ENCODE measurements around the gene KIAA0232. TPM values are rescaled to one million over a fixed set of nuclear protein-coding genes. Genes with fewer than 3 reads are reported as not detected.

KIAA0232 gene
- total and polyA plus RNA-seq, 4 donors = 8.9 to 34.4 (median 18.5) TPM

DNA sequence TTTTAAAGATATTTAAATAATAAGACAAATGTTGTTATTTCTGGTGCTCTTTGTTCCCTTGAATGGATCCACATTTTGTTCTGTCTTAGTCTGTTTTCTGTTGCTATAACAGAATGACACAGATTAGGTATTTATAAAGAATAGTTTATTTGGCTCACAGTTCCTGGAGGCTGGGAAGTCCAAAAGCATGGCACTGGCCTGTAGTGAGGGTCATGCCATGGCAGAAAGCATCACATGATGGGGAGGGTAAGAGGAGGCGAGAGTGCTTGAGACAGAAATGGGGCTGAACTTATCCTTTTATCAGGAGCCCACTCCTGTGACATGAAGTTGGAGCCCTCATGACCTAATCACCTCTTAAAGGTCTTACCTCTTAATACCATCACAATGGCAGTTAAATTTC, 38.2 kb downstream of the KIAA0232 start:
- no peak overlapping the region for H3K9ac ChIP-seq (ENCODE audit: low read depth in 1 of 2, low read length in 2 of 2)
- peaks cover 0 to 10% (median 2%) of the 10 kb centered on the region in 4 donors for H3K36me3 ChIP-seq (ENCODE audit: control insufficient read depth in 4 of 4, insufficient read depth in 3 of 4, low read depth in 1 of 4, low read length in 3 of 4)
- DNase-seq (ENCODE audit: low spot score) = no peak
- WGBS = 98% methylated on average over 1 of the region's 1 CpG
- no peak overlapping the region for H3K27ac ChIP-seq (ENCODE audit: low read depth in 1 of 2, low read length in 2 of 2)
- H3K4me3 ChIP-seq (ENCODE audit: low read depth in 1 of 3, low read length in 3 of 3) = no peak overlapping the region
- no peak for TF ChIP-seq TAF1 (conservative IDR thresholded peaks at IDR 0.05)
- no peak for TF ChIP-seq FOXA2 (IDR thresholded peaks at IDR 0.05)
- no peak for TF ChIP-seq GABPA (IDR thresholded peaks at IDR 0.05 in 1 of 2, conservative IDR thresholded peaks at IDR 0.05 in 1 of 2)
- no peak for TF ChIP-seq HNF4A (conservative IDR thresholded peaks at IDR 0.05)
- TF ChIP-seq, protein P1, sequence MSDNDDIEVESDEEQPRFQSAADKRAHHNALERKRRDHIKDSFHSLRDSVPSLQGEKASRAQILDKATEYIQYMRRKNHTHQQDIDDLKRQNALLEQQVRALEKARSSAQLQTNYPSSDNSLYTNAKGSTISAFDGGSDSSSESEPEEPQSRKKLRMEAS (IDR thresholded peaks at IDR 0.05) = no peak
- TF ChIP-seq, protein P2, sequence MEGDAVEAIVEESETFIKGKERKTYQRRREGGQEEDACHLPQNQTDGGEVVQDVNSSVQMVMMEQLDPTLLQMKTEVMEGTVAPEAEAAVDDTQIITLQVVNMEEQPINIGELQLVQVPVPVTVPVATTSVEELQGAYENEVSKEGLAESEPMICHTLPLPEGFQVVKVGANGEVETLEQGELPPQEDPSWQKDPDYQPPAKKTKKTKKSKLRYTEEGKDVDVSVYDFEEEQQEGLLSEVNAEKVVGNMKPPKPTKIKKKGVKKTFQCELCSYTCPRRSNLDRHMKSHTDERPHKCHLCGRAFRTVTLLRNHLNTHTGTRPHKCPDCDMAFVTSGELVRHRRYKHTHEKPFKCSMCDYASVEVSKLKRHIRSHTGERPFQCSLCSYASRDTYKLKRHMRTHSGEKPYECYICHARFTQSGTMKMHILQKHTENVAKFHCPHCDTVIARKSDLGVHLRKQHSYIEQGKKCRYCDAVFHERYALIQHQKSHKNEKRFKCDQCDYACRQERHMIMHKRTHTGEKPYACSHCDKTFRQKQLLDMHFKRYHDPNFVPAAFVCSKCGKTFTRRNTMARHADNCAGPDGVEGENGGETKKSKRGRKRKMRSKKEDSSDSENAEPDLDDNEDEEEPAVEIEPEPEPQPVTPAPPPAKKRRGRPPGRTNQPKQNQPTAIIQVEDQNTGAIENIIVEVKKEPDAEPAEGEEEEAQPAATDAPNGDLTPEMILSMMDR (IDR thresholded peaks at IDR 0.05; ENCODE audit: low read depth, low read length, missing input control) = no peak
- no peak for TF ChIP-seq RXRA (IDR thresholded peaks at IDR 0.05)
- peaks cover 0 to 3% (median under 1%) of the 10 kb centered on the region in 4 donors for H3K4me1 ChIP-seq (ENCODE audit: control insufficient read depth in 4 of 4, insufficient read depth in 4 of 4, low read length in 3 of 4)
- peaks cover 0 to 4% (median 1%) of the 10 kb centered on the region in 4 donors for H3K9me3 ChIP-seq (ENCODE audit: control insufficient read depth in 4 of 4, low read length in 3 of 4)
- H3K27me3 ChIP-seq (ENCODE audit: control insufficient read depth in 4 of 4, insufficient read depth in 4 of 4, low read length in 3 of 4) = no peaks in the 10 kb centered on the region

DNA sequence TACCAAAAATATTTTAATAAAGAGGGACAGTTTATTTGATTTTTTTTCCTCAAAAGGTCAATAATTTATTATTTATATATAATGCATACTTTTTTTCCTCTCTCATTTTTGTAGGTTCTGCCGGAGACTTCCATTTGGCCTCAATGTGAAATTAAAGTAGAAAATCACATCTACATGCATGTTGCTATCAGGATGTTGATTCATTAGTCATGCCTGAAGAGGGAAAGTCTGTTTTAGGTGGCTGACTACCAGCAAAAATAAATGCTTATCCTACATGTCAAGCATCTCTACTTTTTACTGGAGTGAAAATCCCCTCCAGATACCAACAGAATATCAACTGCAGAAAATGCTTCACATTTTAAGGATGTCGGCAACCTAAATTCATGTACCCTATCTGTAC, 41.5 kb downstream of the KIAA0232 start:
- Histone ChIP-seq H3K27ac (ENCODE audit: low read depth in 1 of 2, low read length in 2 of 2) (no peak overlapping the region), H3K9ac (ENCODE audit: low read depth in 1 of 2, low read length in 2 of 2) (no peak overlapping the region), H3K36me3 (ENCODE audit: control insufficient read depth in 4 of 4, insufficient read depth in 3 of 4, low read depth in 1 of 4, low read length in 3 of 4) (peaks cover 0 to 18% (median 4%) of the 10 kb centered on the region in 4 donors), H3K27me3 (ENCODE audit: control insufficient read depth in 4 of 4, insufficient read depth in 4 of 4, low read length in 3 of 4) (no peaks in the 10 kb centered on the region), H3K9me3 (ENCODE audit: control insufficient read depth in 4 of 4, low read length in 3 of 4) (peaks cover 0 to 4% (median 1%) of the 10 kb centered on the region in 4 donors), H3K4me1 (ENCODE audit: control insufficient read depth in 4 of 4, insufficient read depth in 4 of 4, low read length in 3 of 4) (no peaks in the 10 kb centered on the region), H3K4me3 (ENCODE audit: low read depth in 1 of 3, low read length in 3 of 3) (no peak overlapping the region)
- 95% methylated on average over 2 of the region's 2 CpGs for WGBS
- TF ChIP-seq HNF4A (conservative IDR thresholded peaks at IDR 0.05) (no peak), FOXA2 (IDR thresholded peaks at IDR 0.05) (no peak), NR2F2 (IDR thresholded peaks at IDR 0.05) (no peak), EGR1 (IDR thresholded peaks at IDR 0.05; ENCODE audit: low read depth in 2 of 2) (no peak)
- TF ChIP-seq, protein P3, sequence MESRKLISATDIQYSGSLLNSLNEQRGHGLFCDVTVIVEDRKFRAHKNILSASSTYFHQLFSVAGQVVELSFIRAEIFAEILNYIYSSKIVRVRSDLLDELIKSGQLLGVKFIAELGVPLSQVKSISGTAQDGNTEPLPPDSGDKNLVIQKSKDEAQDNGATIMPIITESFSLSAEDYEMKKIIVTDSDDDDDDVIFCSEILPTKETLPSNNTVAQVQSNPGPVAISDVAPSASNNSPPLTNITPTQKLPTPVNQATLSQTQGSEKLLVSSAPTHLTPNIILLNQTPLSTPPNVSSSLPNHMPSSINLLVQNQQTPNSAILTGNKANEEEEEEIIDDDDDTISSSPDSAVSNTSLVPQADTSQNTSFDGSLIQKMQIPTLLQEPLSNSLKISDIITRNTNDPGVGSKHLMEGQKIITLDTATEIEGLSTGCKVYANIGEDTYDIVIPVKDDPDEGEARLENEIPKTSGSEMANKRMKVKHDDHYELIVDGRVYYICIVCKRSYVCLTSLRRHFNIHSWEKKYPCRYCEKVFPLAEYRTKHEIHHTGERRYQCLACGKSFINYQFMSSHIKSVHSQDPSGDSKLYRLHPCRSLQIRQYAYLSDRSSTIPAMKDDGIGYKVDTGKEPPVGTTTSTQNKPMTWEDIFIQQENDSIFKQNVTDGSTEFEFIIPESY (IDR thresholded peaks at IDR 0.05) = no peak
- no peak for DNase-seq (ENCODE audit: low spot score)

DNA sequence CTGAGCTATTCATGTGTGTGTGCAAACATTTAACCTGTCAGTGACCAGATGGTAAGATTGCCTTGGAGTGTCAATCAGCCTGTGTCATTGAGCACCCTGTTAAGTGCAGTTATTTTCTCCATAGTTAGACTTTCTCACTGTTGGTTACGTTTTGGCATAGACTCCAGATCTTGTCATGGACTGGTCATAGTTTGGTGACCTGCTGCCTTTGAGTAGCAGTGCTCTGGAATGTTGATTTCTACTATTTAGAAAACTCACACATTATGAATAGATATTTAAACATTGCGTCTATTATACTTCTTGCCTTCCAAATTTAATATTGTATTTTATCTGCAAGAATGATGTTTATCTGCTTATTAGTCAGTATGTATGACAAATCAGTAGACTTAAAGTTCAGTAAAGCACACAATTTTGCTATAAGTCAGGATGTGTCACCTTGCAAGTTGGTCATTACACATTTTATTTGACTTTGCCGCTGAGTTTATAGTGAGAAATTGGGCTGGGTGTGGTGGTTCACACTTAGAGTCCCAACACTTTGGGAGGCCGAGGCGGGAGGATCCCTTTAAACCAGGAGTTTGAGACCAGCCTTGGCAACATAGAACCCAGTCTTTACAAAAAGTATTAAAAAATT, 42.4 kb downstream of the KIAA0232 start:
- Histone ChIP-seq H3K36me3 (ENCODE audit: control insufficient read depth in 4 of 4, insufficient read depth in 3 of 4, low read depth in 1 of 4, low read length in 3 of 4) (peaks cover 0 to 18% (median 5%) of the 10 kb centered on the region in 4 donors), H3K9me3 (ENCODE audit: control insufficient read depth in 4 of 4, low read length in 3 of 4) (peaks cover 0 to 4% (median 1%) of the 10 kb centered on the region in 4 donors), H3K4me3 (ENCODE audit: low read depth in 1 of 3, low read length in 3 of 3) (no peak overlapping the region), H3K4me1 (ENCODE audit: control insufficient read depth in 4 of 4, insufficient read depth in 4 of 4, low read length in 3 of 4) (no peaks in the 10 kb centered on the region), H3K27ac (ENCODE audit: low read depth in 1 of 2, low read length in 2 of 2) (no peak overlapping the region), H3K9ac (ENCODE audit: low read depth in 1 of 2, low read length in 2 of 2) (no peak overlapping the region), H3K27me3 (ENCODE audit: control insufficient read depth in 4 of 4, insufficient read depth in 4 of 4, low read length in 3 of 4) (no peaks in the 10 kb centered on the region)
- no peak for TF ChIP-seq JUND (IDR thresholded peaks at IDR 0.05)
- TF ChIP-seq, protein P4, sequence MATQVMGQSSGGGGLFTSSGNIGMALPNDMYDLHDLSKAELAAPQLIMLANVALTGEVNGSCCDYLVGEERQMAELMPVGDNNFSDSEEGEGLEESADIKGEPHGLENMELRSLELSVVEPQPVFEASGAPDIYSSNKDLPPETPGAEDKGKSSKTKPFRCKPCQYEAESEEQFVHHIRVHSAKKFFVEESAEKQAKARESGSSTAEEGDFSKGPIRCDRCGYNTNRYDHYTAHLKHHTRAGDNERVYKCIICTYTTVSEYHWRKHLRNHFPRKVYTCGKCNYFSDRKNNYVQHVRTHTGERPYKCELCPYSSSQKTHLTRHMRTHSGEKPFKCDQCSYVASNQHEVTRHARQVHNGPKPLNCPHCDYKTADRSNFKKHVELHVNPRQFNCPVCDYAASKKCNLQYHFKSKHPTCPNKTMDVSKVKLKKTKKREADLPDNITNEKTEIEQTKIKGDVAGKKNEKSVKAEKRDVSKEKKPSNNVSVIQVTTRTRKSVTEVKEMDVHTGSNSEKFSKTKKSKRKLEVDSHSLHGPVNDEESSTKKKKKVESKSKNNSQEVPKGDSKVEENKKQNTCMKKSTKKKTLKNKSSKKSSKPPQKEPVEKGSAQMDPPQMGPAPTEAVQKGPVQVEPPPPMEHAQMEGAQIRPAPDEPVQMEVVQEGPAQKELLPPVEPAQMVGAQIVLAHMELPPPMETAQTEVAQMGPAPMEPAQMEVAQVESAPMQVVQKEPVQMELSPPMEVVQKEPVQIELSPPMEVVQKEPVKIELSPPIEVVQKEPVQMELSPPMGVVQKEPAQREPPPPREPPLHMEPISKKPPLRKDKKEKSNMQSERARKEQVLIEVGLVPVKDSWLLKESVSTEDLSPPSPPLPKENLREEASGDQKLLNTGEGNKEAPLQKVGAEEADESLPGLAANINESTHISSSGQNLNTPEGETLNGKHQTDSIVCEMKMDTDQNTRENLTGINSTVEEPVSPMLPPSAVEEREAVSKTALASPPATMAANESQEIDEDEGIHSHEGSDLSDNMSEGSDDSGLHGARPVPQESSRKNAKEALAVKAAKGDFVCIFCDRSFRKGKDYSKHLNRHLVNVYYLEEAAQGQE (IDR thresholded peaks at IDR 0.05) = no peak
- 93% methylated on average over 5 of the region's 5 CpGs for WGBS
- no peak for DNase-seq (ENCODE audit: low spot score)
